HepG2 (cell line): ENCODE results near the gene OR52E8. TPM values are rescaled to one million over a fixed set of nuclear protein-coding genes. Genes with fewer than 3 reads are reported as not detected.

ENCODE experiments used
- ATAC-seq: fragments of 200-7000 bp; cut with Tn5 transposase; 3 replicates; pipeline ENCODE4 v1.9.1; 2020; ENCODE audit warnings: mild to moderate bottlenecking, moderate library complexity
- BruUV-seq: library from RNA; stranded (reverse); fragments of 400-500 nt; replicated peaks from 2 replicates; lab custom pipeline; 2021; lab: Mats Ljungman, UMichigan
- CTCF ChIA-PET: fragments of 300-600 bp; formaldehyde crosslinking; extraction: SDS; loops from one replicate; lab custom pipeline; 2021; ENCODE audit warnings: low total read pairs, inconsistent platforms, low intra/inter-chr PET ratio; lab: Yijun Ruan, JAX
- POLR2A ChIA-PET: fragments of 350-600 bp; sonication (Branson Sonifier 250); formaldehyde crosslinking; loops from one replicate; lab custom pipeline; 2020; ENCODE audit warnings: antibody characterized with exemption, inconsistent platforms; lab: Yijun Ruan, JAX
- DNase-seq: peaks from one replicate; pipeline ENCODE4 v3.0.0-alpha.2; 2015; ENCODE audit warnings: low spot score
- FAIRE-seq: peaks from 3 replicates; lab custom pipeline; 2011; peaks lifted over from hg19 to GRCh38; lab: Jason Lieb, UNC
- H2AFZ ChIP-seq: one replicate; pipeline ENCODE4 v1.6.1; 2011; ENCODE audit warnings: low read length, inconsistent platforms
- H3K27ac ChIP-seq: fragments of 300-600 bp; 3 replicates; pipeline ENCODE4 v1.8.0; 2011; ENCODE audit warnings: mixed run types, mild to moderate bottlenecking, mixed read lengths, low read length, inconsistent platforms; ENCODE audit not compliant: insufficient read depth; ENCODE audit errors: extremely low read length
- H3K27me3 ChIP-seq, 2 experiments: fragments of 200-600 bp in 1 of 2; 2 replicates in 1 of 2; 3 replicates in 1 of 2; pipeline versions ENCODE4 v1.6.0 to v1.8.0; 2011; ENCODE audit warnings: low read length in 2 of 2, mild to moderate bottlenecking in 2 of 2, moderate library complexity in 2 of 2, inconsistent platforms in 1 of 2; ENCODE audit not compliant: insufficient read depth in 2 of 2, control insufficient read depth in 1 of 2
- H3K36me3 ChIP-seq, 2 experiments: fragments of 200-600 bp in 1 of 2; replicated peaks in 1 of 2; 2 replicates in 1 of 2; 3 replicates in 1 of 2; pipeline versions ENCODE4 v1.5.1 to v1.8.0; 2011; ENCODE audit warnings: low read length in 2 of 2, inconsistent platforms in 1 of 2; ENCODE audit not compliant: insufficient read depth in 2 of 2, control insufficient read depth in 1 of 2
- H3K4me1 ChIP-seq: 2 replicates; pipeline ENCODE4 v1.5.1; 2012; ENCODE audit warnings: low read length, inconsistent platforms; ENCODE audit not compliant: insufficient read depth
- H3K4me2 ChIP-seq: 2 replicates; pipeline ENCODE4 v1.6.0; 2011; ENCODE audit warnings: low read depth, low read length, inconsistent platforms
- H3K4me3 ChIP-seq, 3 experiments: fragments of 200-600 bp in 1 of 3; sonication (generic), shearing (Covaris generic) in 1 of 3; replicated peaks in 1 of 3; 2 replicates each; pipeline ENCODE4 v1.5.1; 2011 to 2016; ENCODE audit warnings: low read length in 3 of 3, inconsistent platforms in 2 of 3, low read depth in 2 of 3, mild to moderate bottlenecking in 2 of 3, control low read depth in 1 of 3, mixed read lengths in 1 of 3; ENCODE audit not compliant: insufficient read depth in 1 of 3
- H3K79me2 ChIP-seq: one replicate; pipeline ENCODE4 v1.6.1; 2011; ENCODE audit warnings: low read length, inconsistent platforms; ENCODE audit not compliant: insufficient read depth
- H3K9ac ChIP-seq: 2 replicates; pipeline ENCODE4 v1.6.0; 2011; ENCODE audit warnings: mild to moderate bottlenecking, low read depth, low read length, inconsistent platforms; ENCODE audit not compliant: insufficient read depth
- H3K9me3 ChIP-seq: 2 replicates; pipeline ENCODE4 v1.5.1; 2012; ENCODE audit warnings: mild to moderate bottlenecking, low read length
- H4K20me1 ChIP-seq: 2 replicates; pipeline ENCODE4 v1.6.0; 2011; ENCODE audit warnings: inconsistent platforms, mild to moderate bottlenecking, low read length, moderate library complexity; ENCODE audit not compliant: insufficient read depth
- ATF4 ChIP-seq, 2 experiments: fragments of 450-650 bp in 1 of 2; sonication (generic) in 1 of 2; formaldehyde crosslinking; IDR thresholded peaks; 2 replicates each; pipeline versions ENCODE4 v1.5.0 to v1.8.0; 2020 to 2022; ENCODE audit warnings: mild to moderate bottlenecking in 1 of 2, missing genetic modification reagents in 1 of 2
- BORCS8-MEF2B ChIP-seq: sonication (generic); formaldehyde crosslinking; IDR thresholded peaks from 2 replicates; pipeline ENCODE4 v1.8.0; 2022; ENCODE audit warnings: mild to moderate bottlenecking, missing genetic modification reagents
- CBX1 ChIP-seq: IDR thresholded peaks from one replicate; pipeline ENCODE4 v1.6.1; 2016; ENCODE audit warnings: antibody characterized with exemption, low read depth
- DMTF1 ChIP-seq: sonication (generic); formaldehyde crosslinking; IDR thresholded peaks from 2 replicates; pipeline ENCODE4 v1.4.0; 2020; ENCODE audit warnings: mild to moderate bottlenecking, missing genetic modification reagents
- DNMT3B ChIP-seq: conservative IDR thresholded peaks from 2 replicates; pipeline ENCODE4 v1.6.1; 2016; ENCODE audit warnings: missing biosample characterization, control low read depth
- HMGA1 ChIP-seq: sonication (generic); formaldehyde crosslinking; conservative IDR thresholded peaks from 2 replicates; pipeline ENCODE4 v1.4.0; 2020; ENCODE audit warnings: missing genetic modification reagents
- MAFG ChIP-seq: sonication (generic); formaldehyde crosslinking; IDR thresholded peaks from 2 replicates; pipeline ENCODE4 v1.5.1; 2020; ENCODE audit warnings: mild to moderate bottlenecking, missing genetic modification reagents
- MED1 ChIP-seq: sonication (generic); formaldehyde crosslinking; IDR thresholded peaks from 2 replicates; pipeline ENCODE4 v1.4.0; 2020; ENCODE audit warnings: missing genetic modification reagents
- NFIC ChIP-seq: IDR thresholded peaks from 2 replicates; pipeline ENCODE4 v1.6.1; 2012; ENCODE audit warnings: mild to moderate bottlenecking, low read length, inconsistent platforms
- PTBP1 ChIP-seq: fragments of 200-400 bp; formaldehyde crosslinking; IDR thresholded peaks from 2 replicates; pipeline ENCODE4 v1.6.1; 2018; ENCODE audit warnings: low read length, low read depth; ENCODE audit not compliant: poor library complexity, severe bottlenecking
- SIX1 ChIP-seq: sonication (generic); formaldehyde crosslinking; IDR thresholded peaks from 2 replicates; pipeline ENCODE4 v1.4.0; 2020; ENCODE audit warnings: missing genetic modification reagents, borderline replicate concordance
- SRSF1 ChIP-seq: fragments of 200-400 bp; formaldehyde crosslinking; optimal IDR thresholded peaks from 2 replicates; pipeline ENCODE3; 2017; ENCODE audit warnings: mild to moderate bottlenecking, low read depth, low read length, moderate library complexity
- STAG1 ChIP-seq: sonication (generic); formaldehyde crosslinking; IDR thresholded peaks from 2 replicates; pipeline ENCODE4 v1.4.0; 2020; ENCODE audit warnings: missing genetic modification reagents
- TRIM22 ChIP-seq: fragments of 450-650 bp; IDR thresholded peaks from 2 replicates; pipeline ENCODE4 v1.6.1; 2017
- ZNF160 ChIP-seq: sonication (generic); formaldehyde crosslinking; IDR thresholded peaks from 2 replicates; pipeline ENCODE4 v1.8.0; 2022; ENCODE audit warnings: mild to moderate bottlenecking, inconsistent platforms, missing genetic modification reagents
- ZNF296 ChIP-seq: sonication (generic); formaldehyde crosslinking; conservative IDR thresholded peaks from 2 replicates; pipeline ENCODE4 v1.5.0; 2020; ENCODE audit warnings: mild to moderate bottlenecking, missing genetic modification reagents
- ZNF343 ChIP-seq: sonication (generic); formaldehyde crosslinking; IDR thresholded peaks from 2 replicates; pipeline ENCODE4 v1.4.0; 2020; ENCODE audit warnings: mild to moderate bottlenecking, missing genetic modification reagents
- ZNF644 ChIP-seq: IDR thresholded peaks from 2 replicates; pipeline ENCODE4 v1.6.1; 2016; ENCODE audit warnings: low read depth
- ZNF678 ChIP-seq: sonication (generic); formaldehyde crosslinking; IDR thresholded peaks from 2 replicates; pipeline ENCODE4 v1.4.0; 2020; ENCODE audit warnings: mild to moderate bottlenecking, missing genetic modification reagents
- WGBS: methylation state at CpG from one replicate; pipeline ENCODE4 v1.1.6; 2017; ENCODE audit warnings: low lambda C conversion rate; 5-methylcytosine and 5-hydroxymethylcytosine counted together
- in situ Hi-C: cut with HindIII; loops from 2 replicates; pipeline ENCODE4 v1.10.0; 2017; ENCODE audit warnings: low pct_unique_long_range_greater_than_20kb; ENCODE audit not compliant: extremely low pct_ligation_motif_present
- intact Hi-C: fragments of 100-400 bp; cut with micrococcal nuclease; formaldehyde crosslinking; loops from one replicate; pipeline ENCODE4 v1.10.0; 2022; ENCODE audit not compliant: unreplicated experiment
- polyA plus RNA-seq, 8 experiments: library from polyadenylated mRNA; depleted of rRNA in 3 of 8; stranded (reverse) in 7 of 8; unstranded in 1 of 8; fragments of >200 nt; fragmentation: Illumina TruSeq in 4 of 8; extraction: Trizol in 4 of 8; gene quantifications; 2 replicates each; pipeline versions ENCODE4 v1.2.1 to v1.2.3, GENCODE V29; 2011 to 2016; ENCODE audit warnings: low read depth in 4 of 8, missing spikeins in 1 of 8, mixed read lengths in 1 of 8; ENCODE audit not compliant: insufficient read depth in 1 of 8
- total RNA-seq, 5 experiments: library from RNA; depleted of rRNA; stranded (reverse); fragments of >200 nt; fragmentation: Illumina TruSeq; extraction: Trizol; gene quantifications; 2 replicates each; pipeline ENCODE4 v1.2.3, GENCODE V29; 2016; ENCODE audit warnings: low read depth in 1 of 5

The OR52E8 gene
- total and polyA plus RNA-seq, 2 of the 13 experiments (the other 11 are each of a cell fraction or from before 2014, with no cell fraction given) = not detected

- TF ChIP-seq DMTF1 = no peak
- no peak for TF ChIP-seq PTBP1
- TF ChIP-seq ZNF678 (CRISPR knock-in tag) = no peak
- TF ChIP-seq STAG1 = no peak
- TF ChIP-seq ZNF160 (CRISPR knock-in tag) = no peak
- TF ChIP-seq NFIC = no peak
- no peak for TF ChIP-seq SIX1 (CRISPR knock-in tag)
- TF ChIP-seq TRIM22 = no peak
- no peak for TF ChIP-seq ATF4 (CRISPR knock-in tag; IDR thresholded peaks at IDR 0.05)
These were observed 21.1 kb upstream of the OR52E8 start (continued) for GRCh38 chr11:5878564-5878963.

GRCh38 chr11:5865826-5866225 is 8.3 kb upstream of the OR52E8 start:
- Histone ChIP-seq H3K4me1 (no peaks in the 10 kb centered on the region), H3K27ac (no peak overlapping the region), H3K9ac (no peak overlapping the region), H3K27me3 (no peaks in the 10 kb centered on the region)
- ChIA-PET POLR2A (no interaction called here), CTCF (no interaction called here)
- DNase-seq = no peak
- in situ Hi-C loops = no loop called here
- intact Hi-C loops = no loop called here
- 7% methylated on average over 2 of the region's 2 CpGs for WGBS
- no peak for TF ChIP-seq HMGA1 (CRISPR knock-in tag)
- TF ChIP-seq ZNF644 = no peak
- no peak for TF ChIP-seq MED1 (CRISPR knock-in tag)
- TF ChIP-seq CBX1 = no peak
- no peak for TF ChIP-seq DNMT3B (CRISPR knock-in tag)
- TF ChIP-seq SRSF1 = no peak
- TF ChIP-seq ZNF343 (CRISPR knock-in tag) = no peak
- TF ChIP-seq ZNF296 (CRISPR knock-in tag) = no peak
- TF ChIP-seq MAFG = no peak
- no peak for TF ChIP-seq BORCS8-MEF2B (CRISPR knock-in tag)
- TF ChIP-seq, all 625 proteins: peak for 0
- no peak overlapping the region for H2AFZ ChIP-seq
- no peak overlapping the region for H3K4me3 ChIP-seq
- FAIRE-seq (no peak), ATAC-seq (no peak)
- no peaks in the 10 kb centered on the region for H3K9me3 ChIP-seq
- no peak overlapping the region for H3K4me2 ChIP-seq
- no peaks in the 10 kb centered on the region for H3K36me3 ChIP-seq
- no peaks in the 10 kb centered on the region for H3K79me2 ChIP-seq
- no peaks in the 10 kb centered on the region for H4K20me1 ChIP-seq
- BruUV-seq = no TSS peak
